Measurements from ENCODE around the gene C1D. TPM values are rescaled to one million over a fixed set of nuclear protein-coding genes. Genes with fewer than 3 reads are reported as not detected.

The C1D gene
- total RNA-seq, 4 donors from 2014 or later, result 15.8 to 87.1 (median 53.8) TPM

DNA sequence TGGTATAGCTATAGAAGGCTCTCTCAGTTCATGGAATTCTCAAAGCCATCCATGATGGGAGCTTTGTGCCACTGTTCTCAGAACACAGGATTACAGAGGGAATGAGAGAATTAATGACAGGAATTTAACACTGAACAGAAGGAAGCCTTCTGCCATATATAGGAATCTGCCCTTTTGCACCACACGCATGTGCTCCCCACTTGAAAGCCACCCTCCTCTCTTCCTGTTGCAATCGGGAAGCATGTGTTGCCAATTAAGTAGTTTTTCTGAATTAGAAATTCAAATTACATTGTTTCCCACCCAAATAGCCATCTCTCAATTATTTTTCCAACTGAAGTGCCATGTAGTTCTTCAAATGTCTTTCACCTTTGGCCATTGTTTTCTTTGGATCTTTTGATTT lies 71.3 kb downstream of the C1D start:
- no peak overlapping the region for H3K27ac ChIP-seq
- no peak for DNase-seq
- no peaks in the 10 kb centered on the region for H3K9me3 ChIP-seq
- H3K27me3 ChIP-seq, result no peaks in the 10 kb centered on the region
- intact Hi-C loops (cut with DNase I; ENCODE audit: low total_unique reads), result no loop called here
- TF ChIP-seq POLR2A (IDR thresholded peaks at IDR 0.05), result no peak
- TF ChIP-seq, protein P1, sequence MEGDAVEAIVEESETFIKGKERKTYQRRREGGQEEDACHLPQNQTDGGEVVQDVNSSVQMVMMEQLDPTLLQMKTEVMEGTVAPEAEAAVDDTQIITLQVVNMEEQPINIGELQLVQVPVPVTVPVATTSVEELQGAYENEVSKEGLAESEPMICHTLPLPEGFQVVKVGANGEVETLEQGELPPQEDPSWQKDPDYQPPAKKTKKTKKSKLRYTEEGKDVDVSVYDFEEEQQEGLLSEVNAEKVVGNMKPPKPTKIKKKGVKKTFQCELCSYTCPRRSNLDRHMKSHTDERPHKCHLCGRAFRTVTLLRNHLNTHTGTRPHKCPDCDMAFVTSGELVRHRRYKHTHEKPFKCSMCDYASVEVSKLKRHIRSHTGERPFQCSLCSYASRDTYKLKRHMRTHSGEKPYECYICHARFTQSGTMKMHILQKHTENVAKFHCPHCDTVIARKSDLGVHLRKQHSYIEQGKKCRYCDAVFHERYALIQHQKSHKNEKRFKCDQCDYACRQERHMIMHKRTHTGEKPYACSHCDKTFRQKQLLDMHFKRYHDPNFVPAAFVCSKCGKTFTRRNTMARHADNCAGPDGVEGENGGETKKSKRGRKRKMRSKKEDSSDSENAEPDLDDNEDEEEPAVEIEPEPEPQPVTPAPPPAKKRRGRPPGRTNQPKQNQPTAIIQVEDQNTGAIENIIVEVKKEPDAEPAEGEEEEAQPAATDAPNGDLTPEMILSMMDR (IDR thresholded peaks at IDR 0.05), result no peak
- H3K4me1 ChIP-seq, result no peaks in the 10 kb centered on the region
- H3K36me3 ChIP-seq, result no peaks in the 10 kb centered on the region
- H3K4me3 ChIP-seq, result no peak overlapping the region

Other genes starting within 250 kb of the C1D start
- 10 to 100 TPM in 2 of 4 donors, 1 to 10 TPM in 2; 7.6 to 15.8 (median 12.2) TPM for gene PNO1, start 94.9 kb upstream of the C1D start, total RNA-seq
- 10 to 100 TPM in 3 of 4 donors, 1 to 10 TPM in 1; 9.7 to 67.9 (median 56.0) TPM for gene PPP3R1, start 189.5 kb upstream of the C1D start, total RNA-seq

Measured in uterus (tissue), 4 donors.